Lower leg skin (tissue), 4 donors: ENCODE data around the gene ATP4A. TPM values are rescaled to one million over a fixed set of nuclear protein-coding genes. Genes with fewer than 3 reads are reported as not detected.

ENCODE experiments used
- DNase-seq, 2 donors: peaks; one replicate each; pipeline ENCODE4 v3.0.0-alpha.2; 2019; ENCODE audit warnings: low spot score in 2 of 2
- H3K4me3 ChIP-seq: fragments of 200-600 bp; sonication (generic); 2 replicates; pipeline ENCODE4 v1.5.1; 2017; ENCODE audit warnings: mild to moderate bottlenecking, low read depth; ENCODE audit not compliant: poor library complexity, severe bottlenecking
- CTCF ChIP-seq, 3 donors: fragments of 450-650 bp; IDR thresholded peaks; one replicate each; pipeline ENCODE4 v1.5.1; 2016; ENCODE audit warnings: antibody characterized with exemption in 3 of 3, mild to moderate bottlenecking in 3 of 3, moderate library complexity in 2 of 3
- POLR2A ChIP-seq, 2 donors: fragments of 450-650 bp; IDR thresholded peaks; one replicate each; pipeline ENCODE4 v1.6.1; 2016 to 2017; ENCODE audit warnings: antibody characterized with exemption in 2 of 2, mild to moderate bottlenecking in 1 of 2, moderate library complexity in 1 of 2
- WGBS, 2 donors: methylation state at CpG; one replicate each; pipeline ENCODE4 v1.1.5; 2018; 5-methylcytosine and 5-hydroxymethylcytosine counted together
- intact Hi-C: fragments of 100-400 bp; cut with DNase I; formaldehyde crosslinking; loops from one replicate; pipeline ENCODE4 v1.15.0; 2023; ENCODE audit warnings: low total_unique reads
- total RNA-seq, 4 donors: library from RNA; depleted of rRNA; stranded (reverse); fragments of >200 nt; gene quantifications; one replicate each; pipeline ENCODE4 v1.1.0, GENCODE V29; 2016

Gene ATP4A
- total RNA-seq, 4 donors from 2014 or later, result not detected

GRCh38 chr19:35549879-35550523 is 13.5 kb downstream of the ATP4A start:
- 75 to 87% methylated on average over 14 to 15 of the region's 15 CpGs for WGBS, 2 donors
- intact Hi-C loops, result no loop called here
- DNase-seq, result no peak

GRCh38 chr19:35549174-35549788 is 14.2 kb downstream of the ATP4A start:
- 21 to 24% methylated on average over 6 of the region's 6 CpGs for WGBS, 2 donors
- no peak overlapping the region for H3K4me3 ChIP-seq
- peak; percentile 46 to 87 for DNase-seq
- intact Hi-C loops, result no loop called here
- TF ChIP-seq CTCF (IDR thresholded peaks at IDR 0.05) (peak in 1 of 3 donors; percentile 64), POLR2A (IDR thresholded peaks at IDR 0.05) (no peak)

More at GRCh38 chr19:35549879-35550523, 13.5 kb downstream of the ATP4A start:
- TF ChIP-seq CTCF (IDR thresholded peaks at IDR 0.05) (no peak), POLR2A (IDR thresholded peaks at IDR 0.05) (no peak)
- H3K4me3 ChIP-seq, result no peak overlapping the region

- no peak overlapping the region for H3K4me3 ChIP-seq
- peak in 1 of 2 donors; percentile 72 for DNase-seq
- intact Hi-C loops, result no loop called here
- TF ChIP-seq POLR2A (IDR thresholded peaks at IDR 0.05) (no peak), CTCF (IDR thresholded peaks at IDR 0.05) (no peak)
- 84% methylated on average over 8 of the region's 8 CpGs for WGBS, 2 donors
Measured at GRCh38 chr19:35546532-35546931, 16.9 kb downstream of the ATP4A start.

- intact Hi-C loops, result no loop called here
- H3K4me3 ChIP-seq, result peak overlapping the region; percentile 75
- no peak for DNase-seq
- TF ChIP-seq CTCF (IDR thresholded peaks at IDR 0.05) (no peak), POLR2A (IDR thresholded peaks at IDR 0.05) (no peak)
- 2 to 4% methylated on average over 20 to 24 of the region's 27 CpGs for WGBS, 2 donors
Measured at GRCh38 chr19:35545855-35546381, 17.5 kb downstream of the ATP4A start.

- peak within 1 kb of the TSS; percentile 75 for H3K4me3 ChIP-seq
- intact Hi-C loops, result no loop called here
- TF ChIP-seq POLR2A (IDR thresholded peaks at IDR 0.05), result no peak
- 0 to 1% methylated on average over 41 to 71 of the region's 85 CpGs for WGBS, 2 donors
- peak; percentile 89 to 98 for DNase-seq
Measured at GRCh38 chr19:35545001-35545854, 18.2 kb downstream of the ATP4A start, which contains the start of gene TMEM147. TSS of gene TMEM147 (plus strand) at chr19:35545626. CDS start at chr19:35545740, 114 bp downstream.
